ENCODE data around the gene SYNE1.
"Not testable (repeated sequence)": the region's sequence is repeated elsewhere in the genome, so short reads cannot be mapped to it uniquely, and the experiment has no call there.

Gene SYNE1

GRCh38 chr6:152478377-152479010 is 158.7 kb downstream of the SYNE1 start:
- DNase-seq: no peak

DNA sequence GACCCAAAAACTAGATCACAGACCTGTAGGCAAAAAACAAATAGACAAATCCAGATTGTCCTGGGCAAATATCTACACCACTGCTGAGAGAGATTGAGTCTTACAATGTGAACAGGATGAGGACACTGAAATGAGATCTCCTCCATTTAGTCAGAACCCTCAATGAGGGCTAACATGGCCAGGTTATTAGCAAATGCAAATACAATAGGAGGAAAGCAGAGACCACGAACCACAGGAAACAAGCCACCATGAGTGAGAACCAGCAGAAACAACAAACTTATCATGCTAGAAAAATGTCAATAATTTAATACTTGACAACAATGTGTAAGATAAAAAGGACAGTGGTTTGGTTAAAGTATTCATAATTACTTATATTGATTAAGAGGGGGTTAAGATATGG is 162.8 kb downstream of the SYNE1 start:
- no peak for DNase-seq

- DNase-seq: no peak
Observed at GRCh38 chr6:152472325-152472724, 164.8 kb downstream of the SYNE1 start.

DNA sequence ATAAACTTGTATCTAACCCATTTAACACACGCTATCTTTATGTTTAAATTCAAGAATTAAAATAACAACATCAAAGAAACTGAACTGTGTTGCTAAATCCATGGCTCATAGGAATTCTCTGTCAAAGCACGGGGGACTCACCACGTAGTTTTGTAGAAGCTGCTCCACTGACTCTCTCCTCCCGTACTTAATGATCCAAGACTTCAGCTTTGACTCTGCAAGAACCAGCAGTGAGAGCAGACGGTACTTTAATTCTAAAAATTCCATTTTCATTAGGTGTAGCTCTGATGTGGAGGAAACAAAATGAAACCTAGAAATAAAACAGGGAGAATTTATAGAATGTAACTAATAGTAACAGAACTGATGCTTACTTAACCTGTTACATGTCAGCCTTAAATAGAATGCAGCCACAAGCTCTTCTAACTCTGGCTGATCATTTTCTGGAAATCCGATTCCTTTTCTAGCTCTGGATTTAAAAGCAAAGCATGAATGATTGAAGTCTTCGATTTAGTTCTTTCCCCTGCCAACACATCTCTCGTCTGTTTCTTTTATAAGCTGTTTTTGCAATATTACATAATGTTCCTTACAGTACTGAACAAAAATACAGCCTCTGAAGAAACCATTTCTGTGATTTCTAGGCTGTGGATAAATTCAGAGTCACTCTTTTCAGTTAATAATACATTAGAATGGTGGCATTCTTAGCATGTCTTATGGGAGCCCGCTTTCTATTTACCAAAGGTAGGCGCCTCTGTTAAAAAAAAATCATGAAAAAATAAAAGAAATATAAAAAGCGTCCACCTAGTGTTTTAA is 165.5 kb downstream of the SYNE1 start:
- DNase-seq: no peak

DNA sequence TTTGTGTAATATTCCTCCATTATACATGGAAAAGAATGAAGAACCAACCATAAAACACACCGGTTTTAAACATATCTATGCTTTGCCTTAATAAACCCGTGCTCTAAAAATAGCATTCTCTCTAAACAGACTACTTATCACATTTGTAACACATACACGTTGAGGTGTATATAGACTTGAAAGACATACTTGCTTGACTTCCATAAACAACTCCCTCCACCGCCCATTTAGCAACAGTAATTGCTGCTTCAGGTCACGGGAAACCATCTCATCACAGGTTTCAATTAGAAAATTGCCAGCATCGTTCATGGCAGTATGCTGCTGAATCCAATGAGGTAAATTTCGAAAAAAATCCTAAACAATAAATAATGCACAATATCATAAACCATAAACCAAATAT is 174.0 kb downstream of the SYNE1 start:
- DNase-seq: no peak

DNA sequence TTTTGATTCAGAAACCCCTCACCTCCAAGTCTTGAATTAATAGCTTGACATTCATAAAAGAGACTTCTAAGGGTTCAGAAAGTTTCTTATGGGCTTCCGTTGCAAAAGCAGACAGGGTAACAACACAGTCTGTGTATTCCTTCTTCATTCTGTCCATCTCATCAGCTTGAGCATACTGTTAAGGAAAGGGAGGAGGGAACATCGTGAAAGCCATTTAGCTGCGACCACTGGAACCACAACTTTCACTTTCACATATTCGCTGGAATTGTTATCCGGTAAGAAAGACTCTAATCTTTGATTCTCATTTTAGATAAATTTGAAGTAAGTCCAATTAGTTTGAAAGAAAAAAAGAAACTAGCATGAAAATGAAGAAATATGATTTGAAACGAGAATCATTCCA is 174.4 kb downstream of the SYNE1 start:
- DNase-seq: no peak

- no peak for DNase-seq
Observed at GRCh38 chr6:152461556-152461955, 175.6 kb downstream of the SYNE1 start.

DNA sequence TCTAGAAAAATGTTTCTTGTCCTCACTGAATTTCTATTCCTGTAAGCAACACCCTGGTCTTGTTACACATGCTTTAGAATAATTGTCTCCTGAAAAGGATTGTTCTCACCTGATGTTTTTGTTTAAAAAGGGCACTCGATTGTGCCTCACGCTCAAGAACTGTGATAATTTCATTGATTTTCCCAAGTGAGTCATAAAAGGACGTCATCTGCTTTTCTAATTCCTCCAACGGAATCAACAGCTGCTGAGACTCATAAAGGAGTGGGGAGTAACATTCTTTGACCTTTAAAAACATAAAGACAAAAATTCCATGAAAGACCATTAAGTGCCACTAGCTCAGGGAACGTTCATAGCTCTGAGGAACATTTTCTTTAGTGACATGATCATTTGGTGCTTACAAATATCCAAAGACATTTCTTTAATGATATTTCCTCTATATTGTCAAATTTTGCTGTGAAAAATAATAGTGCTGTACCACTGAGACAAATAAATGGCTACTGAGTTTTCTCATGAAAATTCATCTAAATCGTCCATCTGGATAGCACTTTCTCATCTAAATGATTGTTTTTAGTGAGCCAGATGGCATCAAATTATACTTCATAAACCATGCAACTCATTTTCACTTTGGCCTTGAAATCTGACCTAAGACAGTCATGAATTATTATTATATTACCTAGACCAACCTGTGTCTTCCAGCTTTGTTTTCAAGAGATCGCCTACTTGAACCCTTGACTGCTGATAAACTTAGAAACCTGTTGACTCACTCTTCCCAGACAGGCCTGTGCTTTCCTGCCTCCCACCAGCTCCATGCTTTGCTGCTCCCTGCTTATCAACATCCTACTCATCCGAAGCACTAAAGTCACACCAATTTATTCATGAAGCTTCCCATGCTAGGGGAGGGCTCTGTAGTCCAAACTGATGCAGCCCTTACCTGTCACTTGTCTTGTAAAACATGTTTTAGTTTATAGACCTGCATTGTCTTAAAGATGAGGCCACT is 178.2 kb downstream of the SYNE1 start:
- DNase-seq: no peak

- no peak for DNase-seq
Observed at GRCh38 chr6:152457949-152458624, 179.1 kb downstream of the SYNE1 start.

- DNase-seq: no peak
Observed at GRCh38 chr6:152454003-152454402, 183.2 kb downstream of the SYNE1 start.

DNA sequence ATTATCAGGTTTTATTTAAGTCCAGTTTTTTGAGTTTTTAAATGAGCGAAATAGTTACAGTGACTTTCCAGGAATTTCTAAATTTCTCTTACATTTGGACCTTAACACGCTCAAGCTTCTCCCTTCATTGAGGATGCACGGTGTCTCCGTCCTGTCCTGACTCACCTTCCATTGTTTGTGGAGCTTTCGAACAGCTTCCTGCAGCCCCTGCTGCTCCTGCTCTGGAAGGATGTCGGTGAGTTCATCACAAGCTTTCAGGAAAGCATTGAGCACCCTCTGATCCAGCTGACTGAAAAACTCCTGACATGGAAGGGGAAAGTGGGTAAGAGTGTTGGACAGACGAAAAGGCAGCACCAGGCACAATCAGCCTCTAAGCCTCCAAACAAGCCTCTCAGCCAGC is 183.7 kb downstream of the SYNE1 start:
- DNase-seq: no peak

GRCh38 chr6:152452639-152453038 is 184.5 kb downstream of the SYNE1 start:
- DNase-seq: no peak

DNA sequence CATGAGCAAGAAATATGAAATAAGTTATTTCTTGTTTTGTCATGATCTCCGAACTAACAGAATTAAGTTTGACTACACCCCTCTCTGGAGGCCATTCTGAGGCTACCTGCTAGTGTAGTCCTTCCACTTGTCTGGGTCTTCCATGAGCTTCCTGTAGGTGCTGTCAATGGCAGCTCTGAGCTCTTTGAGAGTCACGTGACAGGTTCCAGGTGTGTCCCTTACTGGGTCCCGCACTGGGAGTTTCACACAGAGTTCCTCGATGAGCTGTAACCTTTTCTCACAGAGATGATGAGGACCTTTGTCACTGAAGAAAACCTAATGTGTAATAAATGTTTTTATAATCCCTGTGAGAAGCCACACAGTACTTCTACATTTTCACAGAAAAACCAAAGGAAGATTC is 186.6 kb downstream of the SYNE1 start:
- no peak for DNase-seq

DNA sequence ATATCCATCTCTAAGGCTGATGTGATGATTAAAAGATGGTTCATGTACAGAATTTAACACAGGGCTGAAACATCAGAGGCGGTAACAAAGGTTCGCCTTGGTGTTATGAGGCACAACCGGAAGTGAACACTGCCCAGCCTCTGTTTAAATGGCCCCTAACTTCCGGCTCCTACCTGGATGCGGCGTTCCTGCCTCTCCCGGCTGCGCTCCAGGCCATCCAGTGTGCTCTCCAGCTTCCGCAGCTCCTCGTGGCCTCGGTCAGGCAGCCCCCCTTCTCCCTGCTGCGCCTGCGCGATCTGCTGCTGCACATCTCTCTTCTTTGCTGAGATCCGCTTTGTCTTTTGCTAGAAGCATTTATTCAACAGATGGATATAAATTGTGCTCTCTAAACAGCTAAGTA is 195.3 kb downstream of the SYNE1 start:
- no peak for DNase-seq

- no peak for DNase-seq
Observed at GRCh38 chr6:152435816-152436215, 201.3 kb downstream of the SYNE1 start.

- DNase-seq: no peak
Observed at GRCh38 chr6:152432758-152433157, 204.4 kb downstream of the SYNE1 start.

DNA sequence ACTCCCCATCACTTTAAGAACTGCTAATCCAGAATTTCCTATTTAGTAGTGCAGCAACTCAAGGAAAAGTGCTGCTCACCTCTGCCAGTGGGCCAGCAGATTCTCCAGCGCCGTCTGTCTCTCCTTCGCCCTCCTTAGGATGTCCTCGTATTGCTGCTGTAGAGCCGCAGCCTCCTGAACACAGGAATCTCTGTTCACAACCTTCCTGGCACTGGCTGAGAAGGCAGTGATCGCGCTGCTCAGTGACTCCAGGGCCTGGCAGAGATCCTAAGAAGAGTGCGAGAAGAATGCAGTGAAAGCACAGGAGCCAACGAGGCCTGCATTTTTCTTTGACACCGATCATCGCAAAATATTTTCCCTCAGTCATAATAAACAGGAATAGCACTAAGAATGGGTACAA is 209.0 kb downstream of the SYNE1 start:
- no peak for DNase-seq

DNA sequence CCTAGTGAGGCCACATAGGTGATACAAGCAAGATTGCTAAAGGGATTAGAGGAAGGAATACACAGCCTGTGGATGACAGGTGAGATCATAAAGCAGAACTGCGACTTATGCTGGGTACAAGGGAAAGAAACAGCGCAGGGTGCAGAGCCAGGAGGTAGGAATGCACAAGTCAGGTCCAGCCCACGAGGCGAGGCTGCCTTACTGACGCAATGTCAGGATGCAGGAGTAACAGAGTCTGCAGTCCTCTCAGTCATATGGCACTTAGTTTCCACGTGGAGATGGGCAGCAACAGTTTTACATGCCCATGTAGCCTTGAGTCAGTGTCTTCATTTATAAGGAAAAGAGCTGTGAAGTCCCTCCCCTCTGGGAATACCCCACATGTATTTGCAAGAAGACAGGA is 210.9 kb downstream of the SYNE1 start:
- DNase-seq: no peak

DNA sequence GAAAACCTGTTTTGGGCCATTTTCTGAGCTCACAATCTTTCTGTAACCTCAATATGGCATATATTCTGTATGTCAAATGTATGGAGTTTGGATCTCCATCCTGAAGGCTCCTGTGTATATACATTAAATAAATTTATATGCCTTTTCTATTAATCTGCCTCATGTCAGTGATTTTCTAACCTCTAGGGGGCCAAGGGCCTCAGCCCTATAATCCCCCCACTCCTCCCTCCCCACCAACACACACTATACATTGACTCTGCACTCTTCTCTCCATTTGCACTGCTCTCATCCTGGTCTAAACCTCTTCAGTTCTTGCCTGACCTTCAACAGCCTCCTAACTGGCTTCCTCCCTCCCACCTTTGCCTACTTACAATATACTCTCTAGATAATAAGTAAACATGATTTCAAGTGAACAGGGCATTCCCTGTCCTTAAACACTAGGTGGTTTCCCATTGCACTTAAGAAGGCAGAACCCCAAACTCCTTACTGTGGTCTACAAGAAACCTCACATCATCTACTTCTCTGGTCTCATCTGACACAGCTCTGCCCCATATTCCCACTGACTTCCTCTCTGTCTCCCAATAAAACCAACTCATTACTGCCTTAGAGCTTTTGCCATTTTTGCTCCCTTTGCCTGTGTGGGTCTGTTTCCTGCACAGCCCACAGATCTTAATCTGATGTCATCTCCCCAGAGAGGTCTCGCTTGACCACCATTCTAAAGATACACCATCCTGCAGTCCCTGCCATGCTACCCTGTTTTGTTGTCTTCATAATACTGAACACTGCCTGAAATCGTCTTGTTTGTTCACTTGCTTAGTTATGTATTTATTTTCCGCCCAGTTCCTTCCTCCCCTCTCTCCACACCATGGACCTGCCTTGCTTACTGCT is 213.7 kb downstream of the SYNE1 start:
- DNase-seq: no peak

GRCh38 chr6:152421496-152421895 is 215.7 kb downstream of the SYNE1 start:
- DNase-seq: not testable (repeated sequence)

DNA sequence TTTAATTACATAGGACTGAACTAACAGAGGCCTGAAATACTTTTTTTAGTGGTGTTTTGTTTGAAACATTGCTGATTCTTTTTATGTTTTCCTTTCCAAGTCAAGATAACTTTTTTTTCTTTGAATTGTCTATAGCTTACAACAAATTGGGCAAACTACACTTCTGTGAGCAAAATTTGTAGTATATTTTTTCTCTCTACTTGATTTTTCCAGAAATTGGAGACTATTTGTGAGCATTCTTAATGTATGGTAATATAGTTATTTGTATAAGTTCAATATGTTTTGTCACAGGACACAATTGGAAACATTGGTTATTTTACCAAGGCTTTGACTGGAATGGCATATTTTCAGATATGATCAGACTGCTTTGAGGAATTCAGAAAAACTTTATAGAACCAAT is 216.5 kb downstream of the SYNE1 start:
- DNase-seq: no peak

GRCh38 chr6:152418551-152418950 is 218.6 kb downstream of the SYNE1 start:
- no peak for DNase-seq
